Right lung (tissue), 5 donors: ENCODE data around the gene RBL2. TPM values are rescaled to one million over a fixed set of nuclear protein-coding genes. Genes with fewer than 3 reads are reported as not detected.
"Not testable (repeated sequence)": the region's sequence is repeated elsewhere in the genome, so short reads cannot be mapped to it uniquely, and the experiment has no call there.

Experiments used
- DNase-seq, 2 donors: peaks; one replicate each; pipeline ENCODE4 v3.0.0-alpha.2; 2013
- polyA plus RNA-seq, 5 donors: library from polyadenylated mRNA; unstranded; fragments of 120-200 nt; gene quantifications; one replicate each; pipeline versions ENCODE4 v1.2.1 to v1.2.3, GENCODE V29; 2013; ENCODE audit warnings: inconsistent platforms in 1 of 5, low replicate concordance in 1 of 5; ENCODE audit not compliant: insufficient read length in 5 of 5, insufficient read depth in 1 of 5

Gene RBL2
- polyA plus RNA-seq, 5 donors = 68.3 to 119 (median 106) TPM

DNA sequence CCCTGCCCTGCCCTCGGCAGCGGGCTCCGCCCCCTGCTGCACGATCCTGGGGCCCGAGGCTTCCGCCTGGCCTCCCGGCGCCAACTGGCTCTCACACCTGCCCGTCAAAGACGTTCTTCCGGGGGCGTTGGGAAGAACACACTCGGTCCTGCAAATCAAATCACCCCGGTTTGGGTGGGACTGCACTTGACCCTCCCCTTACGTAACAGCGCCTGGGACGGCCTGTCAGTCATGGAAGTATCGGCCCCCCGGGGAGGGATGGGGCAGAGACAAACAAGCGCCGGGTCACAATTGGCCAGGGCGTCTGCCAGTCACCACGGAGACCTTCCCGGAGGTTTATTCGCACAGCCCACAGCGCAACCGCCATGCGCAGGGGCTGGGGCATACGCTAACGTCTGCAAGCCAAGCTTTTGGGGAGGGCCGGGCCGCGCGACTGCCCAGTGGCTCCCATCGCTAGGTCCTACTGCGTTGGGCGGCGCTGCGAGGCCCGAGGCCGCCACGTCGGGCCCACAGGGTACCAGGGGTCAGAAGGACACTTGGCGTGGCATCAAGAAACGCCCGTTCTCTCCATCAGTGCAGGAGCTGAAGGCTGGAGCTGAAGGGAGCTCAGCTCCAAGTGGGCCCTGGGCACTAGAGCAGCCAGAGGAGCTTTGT, 69.1 kb downstream of the RBL2 start:
- peak; percentile 100 for DNase-seq

DNA sequence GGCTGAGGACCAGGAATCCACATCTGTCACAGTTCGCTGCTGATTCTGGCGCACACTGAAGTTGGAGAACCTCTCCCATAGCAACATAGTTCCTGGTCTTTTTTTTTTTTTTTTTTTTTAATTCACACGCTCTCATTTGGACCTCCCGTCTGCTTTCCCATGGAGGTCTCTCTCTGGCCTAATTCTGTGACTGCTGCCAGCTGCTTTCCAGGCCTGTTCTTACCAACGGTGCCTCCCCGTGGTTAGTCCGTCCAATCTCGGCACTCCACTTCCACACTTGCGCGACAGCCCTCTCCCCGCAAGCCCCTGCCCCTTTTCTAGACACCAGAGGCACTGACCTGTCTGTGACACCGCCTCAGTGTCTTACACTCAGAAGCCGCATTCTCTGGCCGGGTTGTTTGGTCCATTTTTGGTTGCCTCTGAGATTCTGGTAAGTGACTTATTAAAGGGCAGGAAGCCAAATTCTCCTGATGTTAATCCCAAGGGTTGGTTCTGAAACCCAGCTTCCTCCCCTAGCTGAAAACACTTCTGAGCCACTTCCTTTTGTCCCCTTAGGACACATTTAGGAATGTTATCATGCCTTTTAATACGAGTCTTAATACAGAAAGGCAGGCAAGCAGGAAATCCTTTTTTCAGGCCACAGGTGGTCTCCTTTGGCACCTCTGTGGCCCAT, 69.9 kb downstream of the RBL2 start:
- peak; percentile 54 to 58 for DNase-seq

DNA sequence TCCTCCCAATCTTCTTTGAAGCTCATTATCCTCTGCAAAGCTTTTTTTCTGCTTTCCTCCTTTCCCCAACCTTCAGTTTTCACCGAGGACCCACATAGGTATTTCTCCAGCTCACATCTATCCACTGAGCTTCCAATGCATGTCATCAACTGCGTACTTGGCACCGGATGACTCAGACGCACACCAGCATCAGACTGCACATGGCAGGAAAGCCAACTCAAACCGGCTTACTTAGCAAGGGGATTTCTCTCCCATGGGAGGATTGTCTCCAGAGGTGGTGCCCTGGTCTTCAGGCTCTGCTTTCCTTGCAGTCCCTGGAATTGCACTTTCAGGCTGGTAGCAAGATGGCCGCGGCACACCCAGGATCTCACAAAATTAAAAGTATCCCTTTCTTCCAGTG, 70.4 kb downstream of the RBL2 start:
- DNase-seq = no peak

DNA sequence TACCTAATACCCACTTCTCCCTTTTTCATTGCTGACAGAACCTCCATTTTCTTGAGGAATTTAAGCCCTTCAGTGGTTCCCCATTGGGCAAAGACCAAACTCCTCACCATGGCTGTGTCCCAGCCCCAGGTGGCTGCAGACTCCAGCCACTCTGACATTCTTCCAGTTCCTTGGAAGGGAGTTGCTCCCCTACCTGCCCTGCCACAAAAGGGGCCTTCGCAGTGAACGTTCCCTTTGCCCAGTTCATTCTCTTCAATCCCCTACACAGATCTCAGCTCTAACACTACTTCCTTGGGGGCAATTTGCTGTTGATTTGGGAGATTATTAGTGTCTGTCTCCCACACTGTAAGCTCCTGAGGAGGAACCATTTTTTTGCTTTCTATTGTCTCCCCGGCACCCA, 72.0 kb downstream of the RBL2 start:
- no peak for DNase-seq

DNA sequence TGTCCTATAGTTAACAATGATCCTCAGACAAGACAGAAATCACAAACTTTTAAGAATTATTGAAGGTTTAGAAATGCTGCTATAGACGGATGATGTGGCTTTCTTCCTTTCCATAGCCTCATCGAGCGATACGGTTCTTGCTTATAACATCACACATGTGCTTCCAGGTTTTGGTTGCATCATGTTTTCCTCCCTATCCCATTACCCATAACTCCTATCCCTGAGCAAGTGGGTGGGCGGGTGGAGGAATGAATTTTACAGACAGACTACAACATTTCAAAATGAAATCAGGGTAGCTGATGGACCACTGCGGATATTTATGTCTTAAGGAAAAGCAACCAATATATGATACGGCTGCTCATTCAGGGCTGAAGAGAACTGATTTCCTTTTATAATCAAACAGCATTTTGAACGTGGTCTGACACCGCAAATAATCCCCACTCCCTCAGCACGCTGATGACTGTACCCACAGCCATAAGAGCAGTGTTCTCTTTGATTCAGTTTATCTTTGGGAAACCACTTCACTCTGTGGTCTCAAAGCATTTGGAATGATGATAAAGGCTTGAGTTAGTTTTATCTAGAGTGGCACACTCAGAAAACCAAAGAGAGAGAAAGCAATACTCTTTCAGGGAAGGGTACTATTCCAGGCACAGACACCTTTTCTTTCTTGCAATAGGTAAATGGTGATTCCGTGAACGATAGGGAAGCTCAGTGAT, 73.4 kb downstream of the RBL2 start:
- DNase-seq = no peak

DNA sequence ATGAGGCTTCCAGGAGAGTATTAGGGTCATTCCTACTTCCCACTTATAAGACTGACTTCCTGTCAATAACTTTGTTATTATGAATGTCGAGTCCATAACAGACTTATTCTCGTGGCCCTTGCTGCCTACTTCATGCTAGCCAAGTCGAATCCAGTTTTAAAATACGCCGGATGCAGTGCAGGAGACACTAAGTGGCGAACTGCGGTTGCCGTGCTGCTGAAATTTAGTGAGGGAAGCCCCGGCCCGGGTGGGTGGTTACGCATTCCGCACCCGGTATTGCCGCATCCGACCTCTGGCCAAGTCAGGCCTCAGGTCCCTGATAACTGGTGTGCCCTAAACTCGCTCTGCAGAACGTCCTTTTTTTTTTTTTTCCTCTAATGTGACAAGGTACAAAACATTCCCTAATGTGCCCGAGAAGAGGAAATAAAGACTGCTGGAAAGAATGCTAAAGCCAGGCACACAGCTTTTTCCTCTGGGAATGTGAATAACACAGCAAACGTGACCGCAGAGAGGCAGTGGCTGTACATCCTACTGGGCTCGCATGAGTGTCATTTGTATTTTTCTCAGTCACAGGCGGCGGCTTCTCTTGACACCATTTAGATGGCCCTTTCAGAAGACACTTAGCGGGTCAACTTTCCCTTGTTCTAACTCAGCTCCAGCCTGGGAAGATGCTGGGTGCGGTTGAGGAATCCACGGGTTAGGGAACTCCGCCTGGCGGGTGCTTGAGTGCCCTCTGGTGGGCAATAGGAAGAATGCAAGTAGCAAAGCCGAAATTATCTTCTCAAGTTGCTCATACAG, 75.8 kb downstream of the RBL2 start:
- peak; percentile 55 to 67 for DNase-seq

DNA sequence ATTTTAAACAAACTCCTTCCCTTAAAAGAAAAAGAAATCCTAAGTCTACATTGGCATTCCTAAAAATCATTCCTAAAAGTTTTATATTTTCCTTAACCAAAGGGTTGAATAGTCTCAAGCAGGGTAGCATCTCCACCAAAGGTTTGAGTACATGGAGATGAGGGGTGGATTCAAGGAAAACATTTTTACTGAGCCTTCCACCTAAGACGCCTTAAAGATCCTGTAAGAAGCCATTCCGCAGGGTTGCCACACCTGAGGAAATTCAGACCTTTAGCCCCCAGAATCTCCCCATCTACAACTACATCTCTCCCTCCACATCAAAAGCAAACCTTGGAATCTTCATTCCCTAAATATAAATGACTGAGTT, 76.4 kb downstream of the RBL2 start:
- DNase-seq = no peak

DNA sequence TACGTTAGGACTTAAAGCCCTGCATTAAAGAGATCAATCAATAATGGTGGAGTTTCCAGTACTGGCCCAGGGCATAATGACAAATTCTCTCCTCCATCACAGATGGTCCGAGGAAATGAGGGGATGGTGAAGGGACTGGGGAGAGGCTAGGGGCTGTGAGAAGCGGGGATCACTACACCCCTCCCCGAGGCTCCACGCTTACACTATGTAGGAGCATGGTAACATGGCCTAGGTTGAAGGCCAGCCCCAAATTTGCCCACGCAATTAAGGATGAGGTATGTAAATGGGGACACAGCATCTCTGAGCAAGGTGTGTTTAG, 76.8 kb downstream of the RBL2 start:
- DNase-seq = no peak

DNA sequence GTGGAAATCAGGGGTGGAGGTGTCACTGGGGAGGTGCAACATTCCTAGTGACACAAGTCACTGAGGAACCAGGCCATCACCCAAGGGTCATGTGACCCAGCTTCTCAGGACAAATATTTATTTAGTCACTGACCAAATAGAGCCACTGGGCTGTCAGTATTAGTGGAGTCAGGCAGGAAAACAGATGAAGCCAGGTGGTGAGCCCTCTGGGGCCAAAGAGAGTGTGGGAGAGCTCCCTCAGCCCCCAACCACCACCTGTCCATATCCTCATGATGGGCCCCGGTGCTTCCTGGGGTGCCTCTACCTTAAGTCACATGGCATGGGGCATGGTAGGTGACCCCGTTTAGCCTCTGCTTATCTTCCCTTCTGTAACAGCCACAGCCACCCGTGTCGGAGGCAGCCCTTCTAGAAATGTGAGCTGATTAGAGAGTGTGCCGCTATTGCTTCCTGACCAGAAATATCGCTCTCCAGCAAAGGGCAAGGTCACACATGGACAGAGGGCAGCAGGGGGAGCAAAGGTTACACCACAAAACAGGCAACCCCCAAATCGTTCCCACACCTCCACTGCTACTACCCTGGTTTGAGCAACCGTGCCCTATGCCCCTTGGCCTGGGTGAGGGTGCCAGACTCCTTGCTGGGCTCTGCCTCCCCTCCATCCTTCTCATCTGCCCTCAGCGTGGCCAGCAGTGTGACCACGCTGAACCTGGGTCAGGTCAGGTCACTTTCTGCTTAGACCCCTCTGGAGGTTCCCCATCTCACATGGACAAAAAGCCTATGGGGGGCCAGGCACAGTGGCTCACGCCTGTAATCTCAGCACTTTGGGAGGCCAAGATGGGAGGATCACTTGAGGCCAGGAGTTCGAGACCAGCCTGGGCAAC, 77.4 kb downstream of the RBL2 start:
- DNase-seq = no peak

DNA sequence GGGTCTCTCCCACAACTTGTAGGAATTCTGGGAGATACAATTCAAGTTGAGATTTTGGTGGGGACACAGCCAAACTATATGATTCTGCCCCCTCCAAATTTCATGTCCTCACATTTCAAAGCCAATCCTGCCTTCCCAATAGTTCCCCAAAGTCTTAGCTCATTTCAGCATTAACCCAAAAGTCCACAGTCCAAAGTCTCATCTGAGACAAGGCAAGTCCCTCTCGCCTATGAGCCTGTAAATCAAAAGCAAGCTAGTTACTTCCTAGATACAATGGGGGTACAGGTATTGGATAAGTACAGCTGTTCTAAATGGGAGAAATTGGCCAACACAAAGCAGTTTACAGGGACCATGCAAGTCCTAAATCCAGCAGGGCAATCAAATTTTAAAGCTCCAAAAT, 78.5 kb downstream of the RBL2 start:
- DNase-seq = not testable (repeated sequence)

DNA sequence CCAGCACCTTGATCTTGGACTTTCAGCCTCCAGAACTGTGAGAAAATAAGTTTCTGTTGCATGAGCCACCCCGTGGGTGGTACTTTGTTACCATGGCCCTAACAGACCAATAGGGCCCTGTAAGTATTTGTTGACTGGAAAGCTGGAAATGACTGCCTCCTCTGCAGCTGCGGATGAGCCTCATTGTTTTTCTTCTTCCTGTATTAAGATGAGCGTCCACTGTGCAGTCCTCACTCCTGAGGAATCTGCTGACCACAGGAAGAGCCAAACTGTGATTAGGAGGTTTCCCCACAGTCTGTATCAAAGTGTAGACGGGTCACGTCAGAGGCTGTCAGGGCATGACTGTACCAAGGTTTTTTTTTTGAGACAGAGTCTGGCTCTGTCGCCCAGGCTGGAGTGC, 81.0 kb downstream of the RBL2 start:
- no peak for DNase-seq

DNA sequence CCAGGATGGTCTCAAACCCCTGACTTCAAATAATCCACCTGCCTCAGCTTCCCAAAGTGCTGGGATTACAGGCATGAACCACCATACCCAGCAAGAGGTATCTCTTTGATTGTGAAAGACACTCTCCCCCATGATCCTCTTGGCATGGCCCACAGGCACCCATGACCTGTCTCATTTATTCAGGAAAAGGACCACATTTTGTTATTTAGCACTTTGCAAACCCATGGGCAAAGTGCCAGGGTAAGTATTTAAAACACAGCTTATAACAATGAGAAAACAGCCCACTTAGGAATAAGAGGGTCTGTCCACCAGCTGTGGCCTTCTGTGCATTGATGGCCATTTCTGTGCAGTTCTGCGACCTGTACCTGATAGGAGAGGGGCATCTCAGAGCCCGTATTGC, 81.5 kb downstream of the RBL2 start:
- no peak for DNase-seq

DNA sequence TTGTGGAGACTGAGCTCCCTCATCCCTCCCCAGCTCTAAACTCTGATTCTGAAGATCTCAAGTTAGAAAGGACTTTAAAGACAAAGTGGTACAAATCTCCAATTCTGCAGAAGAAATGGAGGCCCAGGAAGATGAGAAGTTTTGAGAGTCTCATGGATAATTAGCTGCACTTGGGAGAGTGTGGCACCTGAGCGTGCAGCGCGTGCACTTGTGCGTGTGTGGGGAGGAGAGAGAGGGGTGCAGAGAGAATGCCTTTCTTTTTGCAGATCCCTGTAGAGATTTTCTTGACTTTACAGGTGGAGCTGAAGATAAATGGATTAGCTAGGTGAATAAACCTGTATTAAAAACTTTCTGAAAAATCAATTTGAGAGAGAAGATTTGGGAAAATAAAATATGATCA, 83.6 kb downstream of the RBL2 start:
- DNase-seq = no peak

DNA sequence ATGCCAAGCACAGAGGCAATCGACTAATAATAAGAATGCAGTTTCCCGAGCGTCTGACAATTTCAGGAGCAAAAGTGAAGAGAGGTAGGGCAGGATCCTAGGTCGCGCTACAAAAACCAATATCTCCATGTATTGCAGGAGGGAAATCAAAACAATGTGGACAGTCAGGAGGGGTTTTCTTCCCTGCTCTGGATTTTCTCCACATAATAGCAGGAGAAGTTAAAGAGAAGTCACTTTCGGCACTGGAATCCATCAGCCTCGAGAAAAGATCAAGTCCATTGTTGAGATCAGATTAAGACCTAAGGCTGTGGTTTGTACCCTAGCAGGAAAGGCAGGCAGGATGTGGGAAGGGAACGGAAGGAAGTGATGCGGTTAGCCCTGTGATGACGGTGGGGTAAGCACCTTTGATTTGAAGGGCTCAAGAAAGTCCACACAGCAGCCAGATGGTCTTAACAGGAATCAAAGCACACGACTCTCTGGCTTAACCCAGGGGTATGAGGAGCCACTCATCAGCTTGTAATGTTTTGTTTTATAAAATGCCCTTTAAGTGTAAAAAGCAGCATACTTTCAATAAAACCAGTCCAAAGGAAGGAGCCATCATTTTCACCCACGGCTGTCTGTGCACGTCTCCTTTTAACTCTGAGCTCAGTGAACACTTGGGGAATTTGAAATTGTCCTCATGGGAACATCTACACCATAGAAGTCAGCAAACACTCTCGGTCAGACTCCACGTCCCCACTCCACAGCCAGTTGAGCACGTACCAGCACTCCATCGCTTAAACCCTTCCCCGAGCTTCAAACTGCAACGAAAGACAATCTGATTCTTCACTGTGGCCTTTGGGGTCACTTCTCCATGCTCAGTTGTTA, 84.5 kb downstream of the RBL2 start:
- DNase-seq = peak; percentile 21 to 28

DNA sequence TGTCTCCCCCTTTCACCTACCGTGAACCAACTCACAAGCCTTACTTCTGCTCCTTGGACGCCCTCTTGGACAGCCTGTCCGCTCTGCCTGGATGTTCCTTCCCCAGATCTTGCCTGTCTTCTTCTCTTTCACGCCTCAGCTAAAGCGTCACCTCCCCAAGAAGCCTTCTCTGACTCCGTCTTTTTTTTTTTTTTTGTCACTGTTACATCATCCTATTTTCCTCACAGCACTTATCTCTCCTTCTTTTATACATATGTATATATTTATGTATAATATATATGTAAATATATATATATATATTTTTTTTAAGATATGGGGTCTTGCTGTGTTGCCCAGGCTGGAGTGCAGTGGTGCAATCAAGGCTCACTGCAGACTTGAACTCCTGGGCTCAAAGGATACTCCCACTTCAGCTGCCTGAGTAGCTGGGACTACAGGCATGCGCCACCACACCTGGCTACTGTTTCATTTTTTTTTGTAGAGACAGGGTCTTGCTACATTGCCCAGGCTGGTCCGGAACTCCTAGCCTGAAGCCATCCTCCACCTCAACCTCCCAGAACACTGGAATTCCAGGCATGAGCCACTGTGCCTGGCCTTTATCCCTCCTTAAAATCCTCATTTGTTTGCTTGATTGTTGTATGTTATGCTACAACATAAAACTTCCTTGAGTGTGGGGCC, 85.3 kb downstream of the RBL2 start:
- no peak for DNase-seq

DNA sequence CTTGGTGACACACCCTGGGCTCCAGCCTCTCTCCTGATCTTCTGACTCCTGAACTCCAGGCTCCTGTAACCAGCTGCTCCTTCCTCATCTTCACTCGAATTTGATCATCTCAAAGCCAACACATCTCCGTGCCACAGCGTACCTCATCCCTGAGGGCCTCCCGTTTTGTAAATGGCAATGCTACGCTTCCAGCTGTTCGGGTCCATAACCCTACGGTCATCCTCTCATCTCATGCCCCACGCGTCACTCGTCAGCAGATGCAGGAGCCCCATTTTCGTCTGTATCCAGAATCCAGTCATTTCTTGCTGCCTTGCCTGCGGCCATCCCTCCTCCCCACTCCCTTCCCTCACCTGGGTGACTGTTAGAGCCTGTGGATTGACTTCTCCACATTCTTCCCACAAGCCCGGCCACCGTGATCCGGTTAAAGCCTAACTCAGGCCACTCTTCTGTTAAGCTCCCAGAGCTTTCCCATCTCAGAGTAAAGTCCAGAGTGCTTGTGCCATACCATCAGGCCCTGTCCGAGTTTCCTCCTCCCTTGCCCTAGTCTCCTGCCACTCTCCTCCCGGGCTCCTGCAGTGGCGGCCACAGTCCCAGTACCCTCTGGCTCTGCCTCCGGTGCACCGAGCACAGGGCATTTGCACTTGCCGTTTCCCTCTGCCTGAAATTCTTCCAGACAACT, 89.0 kb downstream of the RBL2 start:
- no peak for DNase-seq

DNA sequence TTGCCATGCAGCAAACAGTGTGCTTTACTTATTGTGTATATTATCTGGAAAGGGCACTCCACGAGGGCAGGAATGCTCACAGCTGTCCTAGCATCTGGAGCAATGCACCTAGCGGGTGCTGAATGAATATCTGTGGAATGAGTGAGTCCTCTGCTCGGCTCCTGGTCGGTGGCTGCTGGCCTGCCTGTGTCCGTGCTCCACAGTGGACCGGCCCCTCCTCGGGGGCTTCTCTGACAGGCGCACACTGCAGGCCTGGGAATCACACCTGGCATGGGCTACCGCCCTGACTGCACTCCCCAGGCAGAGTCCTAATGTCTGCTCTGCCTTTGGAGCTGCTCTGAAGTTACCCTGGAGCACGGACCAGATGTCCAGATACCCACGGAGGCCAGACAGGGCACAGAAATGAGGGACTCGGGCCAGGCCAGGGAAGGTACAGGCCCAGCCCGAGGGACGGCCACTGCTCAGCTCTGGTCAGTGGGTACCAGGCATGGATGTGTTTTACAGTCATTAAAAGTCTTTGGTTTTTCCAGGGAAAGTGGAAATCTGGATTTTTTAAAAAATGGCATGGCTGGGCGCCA, 89.8 kb downstream of the RBL2 start:
- DNase-seq = no peak

DNA sequence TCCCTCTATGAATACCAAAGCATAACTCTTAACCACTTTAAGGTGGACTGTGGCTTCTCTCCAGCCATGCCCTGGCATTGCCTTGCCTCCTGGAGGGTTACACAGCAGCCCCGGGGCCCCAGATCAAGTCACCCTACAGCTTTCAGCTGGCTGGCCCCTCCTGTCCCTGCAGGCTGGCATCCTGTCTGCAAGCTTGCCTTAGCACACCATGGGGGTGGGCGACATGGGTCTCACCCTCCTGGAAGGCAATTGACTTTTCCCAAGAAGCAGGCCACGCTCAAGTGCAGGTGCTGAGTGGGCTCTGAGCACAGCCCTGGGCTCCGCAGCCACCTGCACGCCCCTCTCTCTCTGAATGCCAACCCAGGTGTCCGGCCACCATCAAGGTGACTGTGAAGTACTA, 94.5 kb downstream of the RBL2 start:
- DNase-seq = no peak

DNA sequence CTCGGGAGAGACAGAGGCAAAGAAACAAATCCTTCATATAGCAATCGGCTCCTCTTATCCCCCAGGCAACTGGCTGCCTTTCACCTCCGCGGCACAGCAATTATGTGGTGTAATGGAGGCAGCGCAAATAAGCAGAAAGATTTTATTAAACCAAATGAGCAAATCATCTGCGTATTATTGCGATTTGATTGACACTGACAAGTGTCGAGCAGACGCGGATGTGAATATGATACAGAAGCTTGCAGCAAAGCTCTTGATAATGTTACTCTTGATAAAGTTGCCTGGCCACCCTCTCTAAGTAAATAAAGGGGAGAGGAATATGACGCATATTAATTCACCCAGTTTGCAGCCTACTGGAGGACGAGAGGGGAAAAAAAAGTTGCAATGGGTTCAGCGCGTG, 95.2 kb downstream of the RBL2 start:
- DNase-seq = no peak
